NCI-H1694 treated with DMSO at 0.1 percent for 48 hours (cell line): ENCODE measurements around the gene DCLK1.

Experiments
- DNase-seq: peaks from one replicate; lab custom pipeline; 2025; lab: John Stamatoyannopoulos, UW

DCLK1 gene

GRCh38 chr13:36038785-36039555, 92.2 kb downstream of the DCLK1 start:
- no peak for DNase-seq

GRCh38 chr13:36033035-36033434, 98.1 kb downstream of the DCLK1 start:
- DNase-seq: no peak

- DNase-seq: no peak
Measured at GRCh38 chr13:36031490-36031889, 99.7 kb downstream of the DCLK1 start.

GRCh38 chr13:36030670-36031331, 100.4 kb downstream of the DCLK1 start:
- no peak for DNase-seq

GRCh38 chr13:36029166-36029565, 102.0 kb downstream of the DCLK1 start:
- no peak for DNase-seq

- DNase-seq: no peak
Measured at GRCh38 chr13:36028359-36029025, 102.7 kb downstream of the DCLK1 start.

GRCh38 chr13:36026531-36026930, 104.7 kb downstream of the DCLK1 start:
- DNase-seq: no peak

- no peak for DNase-seq
Measured at GRCh38 chr13:36014763-36015162, 116.4 kb downstream of the DCLK1 start.

GRCh38 chr13:36006894-36007675, 124.1 kb downstream of the DCLK1 start:
- DNase-seq: no peak

GRCh38 chr13:36006347-36006746, 124.8 kb downstream of the DCLK1 start:
- DNase-seq: no peak

- DNase-seq: no peak
Measured at GRCh38 chr13:36001561-36001960, 129.6 kb downstream of the DCLK1 start.

- DNase-seq: no peak
Measured at GRCh38 chr13:36000028-36000427, 131.2 kb downstream of the DCLK1 start.

GRCh38 chr13:35996360-35996759, 134.8 kb downstream of the DCLK1 start:
- DNase-seq: no peak

GRCh38 chr13:35995136-35995535, 136.0 kb downstream of the DCLK1 start:
- DNase-seq: no peak

- DNase-seq: no peak
Measured at GRCh38 chr13:35994131-35994966, 136.8 kb downstream of the DCLK1 start.

- no peak for DNase-seq
Measured at GRCh38 chr13:35993686-35994085, 137.5 kb downstream of the DCLK1 start.

- DNase-seq: no peak
Measured at GRCh38 chr13:35992964-35993363, 138.2 kb downstream of the DCLK1 start.

GRCh38 chr13:35990196-35990595, 141.0 kb downstream of the DCLK1 start:
- no peak for DNase-seq

- no peak for DNase-seq
Measured at GRCh38 chr13:35988648-35989081, 142.5 kb downstream of the DCLK1 start.

GRCh38 chr13:35987572-35988513, 143.3 kb downstream of the DCLK1 start:
- DNase-seq: no peak
